Measurements from ENCODE around the gene IL1RAPL1. TPM values are rescaled to one million over a fixed set of nuclear protein-coding genes. Genes with fewer than 3 reads are reported as not detected.
"Not testable (repeated sequence)": the region's sequence is repeated elsewhere in the genome, so short reads cannot be mapped to it uniquely, and the experiment has no call there.

IL1RAPL1 gene
- polyA plus RNA-seq, 4 donors, result 2.2 to 6.0 (median 2.4) TPM

DNA sequence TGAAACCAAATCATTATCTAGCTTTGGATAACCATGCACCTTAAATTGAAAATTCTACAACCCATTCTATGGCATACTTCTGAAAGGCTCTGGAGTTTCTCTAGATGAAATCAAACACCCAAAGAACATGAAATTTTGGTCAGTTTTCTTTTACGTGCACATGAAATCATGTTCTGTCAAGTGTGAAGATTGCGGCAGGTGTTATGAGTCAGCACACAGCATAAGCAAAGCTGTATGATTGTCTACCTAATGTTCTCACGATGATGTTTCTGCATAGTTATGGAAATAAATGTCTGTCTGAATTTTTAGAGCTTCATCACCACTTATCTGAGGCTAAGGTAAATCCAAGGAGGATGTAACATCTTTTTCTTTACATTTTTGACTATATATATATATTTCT, 495.3 kb downstream of the IL1RAPL1 start:
- no peak for DNase-seq (ENCODE audit: low read depth in 4 of 4, low spot score in 3 of 4)

DNA sequence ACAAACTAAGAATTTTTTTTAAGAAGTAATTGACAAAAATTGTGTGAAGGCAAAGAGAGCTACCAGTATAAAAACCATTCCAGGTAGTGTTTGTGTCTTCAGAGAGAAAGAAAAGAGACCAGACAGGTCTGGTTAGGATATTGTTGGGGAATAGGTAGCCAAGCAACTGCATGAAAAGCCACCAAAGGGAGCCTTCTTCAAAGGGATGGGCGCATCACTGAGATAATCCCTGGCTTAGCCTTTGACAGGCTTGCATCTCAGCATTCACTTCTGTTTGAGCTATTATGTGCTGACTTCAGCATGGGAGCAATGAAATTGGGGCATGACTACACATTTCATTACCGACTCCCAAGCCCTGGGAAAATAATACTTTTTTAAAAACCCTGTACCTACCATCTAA, 496.6 kb downstream of the IL1RAPL1 start:
- no peak for DNase-seq (ENCODE audit: low read depth in 4 of 4, low spot score in 3 of 4)

DNA sequence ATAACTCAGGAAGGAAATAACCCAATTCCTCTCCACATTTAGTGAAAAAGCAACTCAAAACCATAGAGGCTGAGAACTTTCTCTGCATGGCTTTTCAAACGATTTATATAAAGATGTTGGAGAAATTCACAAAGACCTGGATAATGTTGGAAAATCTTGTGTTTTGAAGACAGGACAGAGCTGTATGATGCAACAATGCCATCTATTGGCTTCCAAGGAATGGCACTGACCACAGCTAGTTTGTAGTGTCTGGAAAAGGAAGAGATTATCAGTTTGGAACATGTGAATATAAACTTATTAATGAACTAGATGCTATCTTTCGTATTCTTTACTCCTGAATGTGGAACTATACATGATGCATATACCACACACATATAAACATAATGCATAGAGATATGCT, 503.6 kb downstream of the IL1RAPL1 start:
- no peak for DNase-seq (ENCODE audit: low read depth in 4 of 4, low spot score in 3 of 4)

DNA sequence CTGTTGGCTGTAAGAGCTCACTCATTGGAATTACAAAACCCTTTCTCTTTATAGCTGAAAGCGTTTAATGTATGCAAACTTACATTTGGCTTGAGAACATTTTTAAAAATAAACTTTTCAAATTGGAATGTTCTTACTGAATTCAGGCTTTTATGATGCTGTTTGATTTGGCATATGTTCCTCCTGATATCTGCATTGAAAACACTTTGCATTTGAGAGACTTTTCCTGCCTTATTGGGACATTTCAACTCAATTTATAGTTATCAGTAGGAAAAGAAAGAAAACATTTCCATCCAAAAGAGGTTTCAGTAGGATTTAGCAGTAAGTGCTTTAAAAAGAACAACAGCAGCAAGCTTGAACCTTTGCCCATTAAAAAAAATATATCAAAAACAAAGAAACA, 520.0 kb downstream of the IL1RAPL1 start:
- no peak for DNase-seq (ENCODE audit: low read depth in 4 of 4, low spot score in 3 of 4)

DNA sequence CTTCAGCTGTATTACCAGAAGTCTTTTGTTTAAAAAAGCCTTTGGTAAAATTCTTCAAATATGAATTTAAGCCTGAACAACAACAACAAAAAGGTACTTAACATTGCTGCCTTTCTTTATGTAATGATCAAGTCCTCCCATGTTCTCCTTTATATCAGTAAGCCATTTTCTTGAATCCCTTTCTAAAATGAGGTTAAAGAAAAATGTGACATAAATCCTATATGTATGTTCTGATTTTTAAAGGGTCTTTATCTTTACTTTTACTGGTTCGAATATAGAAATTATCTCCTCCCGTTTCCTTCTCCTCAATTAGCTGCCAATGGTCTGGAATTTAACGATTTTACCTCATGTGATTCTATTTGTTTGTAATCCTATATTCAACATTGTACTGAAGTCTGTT, 522.8 kb downstream of the IL1RAPL1 start:
- DNase-seq (ENCODE audit: low read depth in 4 of 4, low spot score in 3 of 4), result no peak

DNA sequence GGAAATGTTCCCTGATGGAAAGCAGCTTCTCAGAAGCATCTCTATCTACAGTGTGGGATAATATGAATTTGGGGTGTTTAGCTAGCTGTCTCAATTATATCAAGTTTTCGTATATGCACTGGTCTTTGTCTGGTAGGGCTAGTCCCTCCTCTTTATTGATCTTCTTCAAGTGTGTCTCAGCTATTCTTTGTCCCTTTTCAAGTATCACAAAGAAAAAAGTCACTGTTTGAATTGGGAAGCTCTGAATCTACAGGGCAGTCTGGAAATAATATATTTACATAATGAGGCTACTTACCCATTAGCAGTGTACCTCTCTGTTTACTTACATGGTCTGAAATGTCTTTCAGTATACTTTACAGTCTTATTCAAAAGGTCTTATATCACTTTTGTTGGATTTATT, 526.0 kb downstream of the IL1RAPL1 start:
- no peak for DNase-seq (ENCODE audit: low read depth in 4 of 4, low spot score in 3 of 4)

DNA sequence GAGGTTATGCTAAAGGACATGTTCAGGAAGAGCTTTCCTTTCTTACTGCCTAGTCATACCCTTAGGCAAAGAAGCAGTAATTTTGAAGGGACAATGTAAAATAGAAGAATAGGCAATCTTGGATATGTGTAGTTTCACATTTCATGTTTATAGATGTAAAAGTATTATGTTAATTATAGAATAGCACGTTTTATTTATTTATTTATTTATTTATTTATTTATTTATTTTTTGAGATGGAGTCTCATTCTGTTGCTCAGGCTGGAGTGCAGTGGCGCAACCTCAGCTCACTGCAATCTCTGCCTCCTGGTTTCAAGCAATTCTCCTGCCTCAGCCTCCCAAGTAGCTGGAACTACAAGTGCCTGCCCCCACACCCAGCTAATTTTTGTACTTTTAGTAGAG, 535.6 kb downstream of the IL1RAPL1 start:
- not testable (repeated sequence) for DNase-seq (ENCODE audit: low read depth in 4 of 4, low spot score in 3 of 4)

DNA sequence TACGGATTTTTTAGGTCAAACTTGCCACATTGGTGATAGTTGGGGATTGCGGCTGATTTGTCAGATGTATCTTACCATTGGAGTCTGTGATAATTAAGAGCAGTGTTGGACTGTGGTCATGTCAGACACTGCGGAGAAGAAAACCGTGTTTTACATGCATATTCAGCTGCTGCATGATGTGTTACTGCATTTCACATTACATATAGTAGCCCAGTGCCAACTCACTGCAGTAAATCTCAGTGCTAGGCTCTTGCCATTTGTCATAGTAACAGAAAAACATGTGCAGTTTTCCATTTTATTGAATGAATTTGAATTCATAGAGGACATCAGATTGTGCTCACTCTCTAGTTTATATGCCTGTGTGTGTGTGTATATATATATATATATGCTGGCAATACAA, 543.7 kb downstream of the IL1RAPL1 start:
- no peak for DNase-seq (ENCODE audit: low read depth in 4 of 4, low spot score in 3 of 4)

DNA sequence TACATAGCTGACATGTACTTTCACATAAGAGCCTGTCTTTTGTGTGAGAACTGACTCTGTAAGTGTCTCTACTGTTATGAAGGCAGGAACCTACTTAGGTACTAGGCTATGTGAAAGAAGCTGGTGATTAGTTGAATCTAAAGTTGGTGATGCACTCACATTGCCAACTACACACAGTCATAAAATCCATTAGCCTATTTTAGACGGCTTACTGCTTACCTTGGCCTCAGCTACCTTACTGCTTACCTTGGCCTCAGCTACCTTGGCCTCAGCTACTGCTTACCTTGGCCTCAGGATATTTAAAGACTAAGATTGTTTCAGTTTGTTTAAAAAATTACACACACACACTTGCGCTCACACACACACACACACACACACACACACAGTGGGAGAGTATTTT, 549.7 kb downstream of the IL1RAPL1 start:
- DNase-seq (ENCODE audit: low read depth in 4 of 4, low spot score in 3 of 4), result no peak

DNA sequence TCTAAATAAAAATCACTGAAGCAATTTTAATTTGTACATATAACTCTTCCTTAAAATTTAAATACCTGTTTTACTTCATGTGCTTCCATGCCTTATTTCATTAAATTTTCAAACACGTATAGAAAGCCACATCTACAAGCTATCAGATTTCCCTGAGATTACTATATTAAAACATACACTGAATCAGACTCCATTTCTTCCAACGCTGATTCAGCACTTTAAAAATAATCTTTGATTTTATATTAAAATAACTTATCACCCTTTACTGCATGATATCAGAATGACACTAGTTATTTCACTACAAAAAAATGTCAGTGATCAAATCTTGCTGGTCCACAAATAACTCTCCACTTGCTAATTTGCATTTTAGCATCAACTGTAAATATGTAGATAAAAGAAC, 550.8 kb downstream of the IL1RAPL1 start:
- DNase-seq (ENCODE audit: low read depth in 4 of 4, low spot score in 3 of 4), result no peak

DNA sequence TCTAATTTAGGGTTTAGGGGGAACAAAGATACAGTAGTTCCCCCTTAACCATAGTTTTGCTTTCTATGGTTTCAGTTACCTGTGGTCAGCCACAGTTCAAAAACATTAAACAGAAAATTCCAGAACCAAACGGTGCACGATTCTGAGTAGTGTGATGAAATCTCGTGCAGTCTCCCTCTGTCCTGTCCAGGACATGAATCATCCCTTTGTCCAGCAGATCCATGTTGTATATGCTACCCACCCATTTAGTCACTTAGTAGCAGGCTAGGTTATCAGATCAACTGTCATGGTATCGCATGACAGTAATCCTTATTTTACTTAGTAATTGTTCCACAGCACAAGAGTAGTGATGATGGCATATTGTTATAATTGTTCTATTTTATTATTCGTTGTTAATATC, 556.1 kb downstream of the IL1RAPL1 start:
- DNase-seq (ENCODE audit: low read depth in 4 of 4, low spot score in 3 of 4), result no peak

DNA sequence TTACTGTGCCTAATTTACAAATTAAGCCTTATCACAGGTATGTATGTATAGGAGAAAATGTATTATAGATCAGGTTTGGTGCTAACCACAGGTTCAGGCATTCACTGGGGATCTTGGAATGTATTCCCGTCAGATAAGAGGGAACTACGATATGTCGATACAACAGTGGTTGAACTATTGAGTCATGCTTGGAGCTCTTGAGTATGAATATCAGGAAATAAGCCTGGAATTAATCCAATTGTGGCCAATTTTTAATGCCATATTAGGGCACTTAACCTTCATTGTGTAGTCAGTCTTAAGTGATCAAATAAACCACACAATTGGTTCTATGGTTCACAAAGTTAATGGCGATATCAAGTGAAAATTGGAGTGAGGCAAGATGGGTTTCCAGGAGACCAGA, 556.5 kb downstream of the IL1RAPL1 start:
- no peak for DNase-seq (ENCODE audit: low read depth in 4 of 4, low spot score in 3 of 4)

DNA sequence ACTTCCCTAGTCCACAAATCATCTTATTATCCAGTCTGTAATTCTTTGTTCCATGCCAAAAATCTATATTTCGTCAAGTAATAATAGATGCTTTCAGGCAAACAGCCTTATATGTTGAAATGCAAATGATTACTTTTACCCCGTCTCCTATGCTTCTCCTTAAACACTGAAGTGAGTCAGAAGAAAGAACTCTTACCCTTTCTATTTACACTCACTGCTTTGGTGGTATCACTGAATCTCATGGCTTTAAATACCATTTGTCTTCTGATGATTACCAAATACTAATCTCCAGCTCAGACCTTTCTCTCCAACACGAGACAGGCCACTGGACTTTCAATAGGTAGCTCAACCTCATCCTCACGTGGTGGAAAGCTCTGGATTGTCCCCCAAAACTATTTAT, 558.1 kb downstream of the IL1RAPL1 start:
- DNase-seq (ENCODE audit: low read depth in 4 of 4, low spot score in 3 of 4), result no peak

DNA sequence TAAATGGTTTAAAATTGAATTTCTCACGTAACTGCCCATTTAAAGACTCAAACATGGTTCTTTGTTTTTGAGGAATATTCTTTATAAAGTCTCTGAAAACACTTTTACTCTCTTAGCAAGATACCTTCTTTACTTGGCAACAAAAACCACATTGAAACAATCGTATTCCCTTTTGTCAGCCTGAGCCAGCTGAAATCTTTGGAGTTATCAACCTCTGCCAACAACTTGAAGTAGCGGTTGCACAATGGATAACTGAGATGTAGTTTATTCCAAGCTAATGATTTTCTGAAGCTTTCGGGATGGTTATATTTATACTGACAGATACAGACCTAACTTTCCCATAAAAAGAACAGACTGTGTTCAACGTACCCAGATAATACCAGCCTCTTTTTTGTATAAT, 561.3 kb downstream of the IL1RAPL1 start:
- no peak for DNase-seq (ENCODE audit: low read depth in 4 of 4, low spot score in 3 of 4)

DNA sequence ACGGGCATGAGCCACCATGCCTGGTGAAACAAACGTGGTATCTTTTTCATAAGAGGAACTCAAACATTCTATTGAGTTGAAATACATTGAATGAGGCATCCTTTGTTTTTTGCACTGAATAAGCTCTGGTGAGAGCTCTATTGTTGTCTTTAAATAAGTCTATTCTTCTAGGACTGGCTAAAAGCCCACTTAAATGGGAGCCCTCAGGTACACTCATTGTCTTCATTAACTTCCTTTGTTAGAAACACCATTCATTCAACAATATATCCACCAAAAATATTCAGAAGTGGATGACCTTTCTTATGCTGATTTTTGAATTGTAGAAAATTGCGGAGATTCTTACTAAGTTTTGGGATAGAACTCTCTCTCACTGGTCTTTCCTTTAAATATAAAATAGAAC, 568.0 kb downstream of the IL1RAPL1 start:
- no peak for DNase-seq (ENCODE audit: low read depth in 4 of 4, low spot score in 3 of 4)

DNA sequence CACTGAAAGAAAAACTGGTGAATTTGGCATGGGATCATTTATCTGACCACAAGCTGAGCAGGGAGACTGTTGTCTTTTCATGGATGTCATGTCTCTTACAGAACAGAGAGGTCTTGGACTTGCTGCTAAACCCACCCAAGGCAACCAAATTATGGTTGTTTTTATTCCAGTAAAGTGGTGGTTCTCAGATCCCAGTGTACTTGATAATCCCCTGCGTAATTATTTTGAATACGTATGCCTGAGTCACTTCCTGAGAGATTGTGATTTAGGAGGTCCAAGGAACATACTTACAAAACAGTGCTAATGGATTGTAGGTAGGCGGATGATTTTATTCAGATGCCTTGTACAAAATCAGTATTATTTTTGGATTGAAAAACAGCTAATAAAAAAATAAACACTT, 585.6 kb downstream of the IL1RAPL1 start:
- DNase-seq (ENCODE audit: low read depth in 4 of 4, low spot score in 3 of 4), result no peak

DNA sequence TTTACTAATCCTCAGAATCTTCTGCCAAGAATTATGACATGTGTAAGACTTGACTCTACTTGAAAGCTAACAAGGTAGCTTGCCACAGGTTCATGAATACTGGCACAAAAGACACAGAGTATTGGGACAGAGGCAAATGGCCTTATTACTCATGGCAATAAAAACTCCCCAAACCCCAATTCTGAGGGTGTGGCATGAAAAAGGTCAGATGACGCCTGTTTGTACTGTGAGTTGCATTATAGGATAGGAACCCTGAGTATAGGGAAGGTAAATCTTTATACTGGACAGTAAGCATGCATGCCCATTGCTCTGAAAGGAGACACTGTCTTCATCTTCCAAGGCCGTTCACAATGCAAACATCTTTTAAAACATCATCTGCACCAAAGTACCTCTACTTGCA, 600.0 kb downstream of the IL1RAPL1 start:
- no peak for DNase-seq (ENCODE audit: low read depth in 4 of 4, low spot score in 3 of 4)

DNA sequence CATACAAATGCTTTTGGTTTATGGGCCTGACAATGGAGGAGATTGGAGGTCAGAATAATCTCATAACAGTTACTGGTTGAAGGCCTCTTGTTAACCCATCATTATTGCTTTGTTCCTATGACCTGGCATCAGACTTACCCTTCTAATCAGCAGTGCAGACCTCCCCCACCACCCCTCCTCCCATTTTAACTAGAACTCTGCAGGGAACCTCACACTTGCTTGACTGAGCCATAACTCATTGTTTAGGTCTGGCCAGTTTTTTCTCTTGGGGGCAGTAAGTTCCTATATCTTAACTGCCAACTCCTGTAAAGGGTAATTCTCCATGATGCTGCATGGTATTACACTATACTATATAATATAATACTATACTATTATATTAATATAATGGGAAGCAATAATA, 609.3 kb downstream of the IL1RAPL1 start:
- no peak for DNase-seq (ENCODE audit: low read depth in 4 of 4, low spot score in 3 of 4)

DNA sequence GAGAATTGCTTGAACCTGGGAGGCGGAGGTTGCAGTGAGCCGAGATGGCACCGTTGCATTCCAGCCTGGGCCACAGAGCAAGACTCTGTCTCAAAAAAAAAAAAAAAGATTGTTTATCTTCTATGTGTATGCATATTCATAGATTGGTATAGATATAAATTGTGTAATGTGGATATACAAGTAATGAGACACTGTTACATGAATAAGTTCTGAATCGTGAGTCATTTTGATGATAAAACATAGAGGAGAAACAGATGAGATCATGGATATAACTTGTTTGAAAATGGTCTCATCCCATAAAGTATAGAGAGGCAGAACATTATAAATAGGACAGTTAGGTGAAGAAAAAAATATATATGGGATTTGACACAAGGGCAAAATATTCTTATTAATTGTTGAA, 628.0 kb downstream of the IL1RAPL1 start:
- DNase-seq (ENCODE audit: low read depth in 4 of 4, low spot score in 3 of 4), result no peak

DNA sequence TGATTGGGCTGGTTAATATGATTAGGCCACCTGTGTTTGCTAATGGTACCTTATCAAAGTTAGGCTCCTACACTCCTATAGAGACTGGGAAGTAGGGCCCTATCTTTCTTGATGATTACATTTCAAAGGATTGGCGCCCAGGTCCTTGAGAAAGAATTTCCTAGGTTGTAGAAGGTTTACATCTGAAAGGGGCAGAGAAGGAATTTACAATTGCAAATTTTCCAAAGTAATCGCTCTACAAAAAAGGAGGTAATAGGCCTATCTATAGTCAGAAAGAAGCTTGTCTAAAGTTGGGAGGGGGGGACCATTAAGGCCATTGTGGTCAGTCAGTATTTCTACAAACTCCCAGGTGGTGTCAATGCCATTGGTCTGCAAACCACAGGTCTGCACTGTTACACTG, 638.4 kb downstream of the IL1RAPL1 start:
- DNase-seq (ENCODE audit: low read depth in 4 of 4, low spot score in 3 of 4), result no peak

DNA sequence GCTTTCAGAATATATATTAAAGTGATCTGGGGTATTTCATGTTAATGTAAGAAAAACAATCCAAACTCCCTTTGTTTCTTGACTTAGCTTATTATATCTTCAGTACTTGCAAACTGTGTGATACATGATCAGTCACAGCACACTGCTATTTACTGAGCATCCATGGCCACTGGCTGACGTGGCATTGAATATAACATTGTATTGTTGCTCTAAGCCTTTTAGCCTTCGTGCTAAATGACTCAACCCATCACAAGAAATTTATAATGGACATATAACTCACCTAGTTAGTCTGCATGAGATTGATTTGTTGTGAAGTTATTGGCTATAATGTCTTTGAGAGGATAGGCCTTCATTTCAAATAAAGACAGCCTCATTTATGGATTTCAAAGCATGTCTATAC, 642.6 kb downstream of the IL1RAPL1 start:
- no peak for DNase-seq (ENCODE audit: low read depth in 4 of 4, low spot score in 3 of 4)

DNA sequence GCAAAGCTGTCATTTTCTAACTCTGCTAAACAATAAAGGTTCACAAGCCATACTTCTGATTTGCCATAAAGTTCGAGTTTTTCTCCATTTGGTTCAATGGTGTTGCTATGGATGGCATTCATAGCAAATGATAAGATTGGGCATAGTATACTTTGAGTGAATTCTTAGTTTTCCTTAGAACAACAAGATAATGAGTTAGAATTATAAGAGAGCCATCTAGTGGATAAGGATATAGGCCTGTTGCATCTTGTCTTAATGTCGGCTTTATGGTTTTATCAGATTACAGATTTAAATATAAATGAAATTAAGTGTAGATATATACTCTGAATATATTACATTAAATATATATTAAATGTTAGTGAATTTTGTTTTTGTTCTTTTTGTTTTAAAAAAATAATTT, 644.6 kb downstream of the IL1RAPL1 start:
- no peak for DNase-seq (ENCODE audit: low read depth in 4 of 4, low spot score in 3 of 4)

DNA sequence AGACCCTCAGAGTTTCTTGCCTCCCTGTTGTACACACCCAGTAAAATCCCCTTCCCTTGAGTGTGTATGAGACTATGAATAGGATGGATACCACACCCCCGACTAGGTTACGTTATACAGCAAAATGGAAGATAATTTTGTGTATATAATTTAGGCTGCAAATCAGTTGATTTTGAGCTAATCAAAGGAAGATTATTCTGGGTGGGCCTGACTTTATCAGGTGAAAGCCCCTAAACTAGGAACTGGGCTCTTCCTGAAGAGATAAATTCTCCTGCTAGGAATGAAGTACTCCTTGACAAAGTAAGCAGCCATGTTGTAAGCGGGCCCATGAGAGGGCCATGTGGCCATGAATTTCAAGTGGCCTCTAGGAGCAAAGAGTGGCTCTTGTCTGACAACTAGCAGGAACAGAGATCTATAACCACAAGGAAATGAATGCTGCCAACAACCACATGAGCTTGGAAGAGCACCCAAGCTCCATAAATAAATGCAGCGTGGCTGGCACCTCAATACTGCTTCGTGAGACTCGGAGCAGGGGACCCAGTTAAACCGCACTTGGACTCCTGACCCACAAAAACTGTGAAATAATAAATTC, 646.4 kb downstream of the IL1RAPL1 start:
- no peak for DNase-seq (ENCODE audit: low read depth in 4 of 4, low spot score in 3 of 4)

Measured in left renal pelvis (tissue), 4 donors.